AG10803 (cell line): Measurements from ENCODE around the gene MCM3AP.
"Not testable (repeated sequence)": the region's sequence is repeated elsewhere in the genome, so short reads cannot be mapped to it uniquely, and the experiment has no call there.

ENCODE experiments used
- DNase-seq: peaks from one replicate; pipeline ENCODE4 v3.0.0; 2010; ENCODE audit warnings: low read depth
- H3K4me3 ChIP-seq: 2 replicates; pipeline ENCODE4 v1.5.1; 2011; ENCODE audit warnings: mild to moderate bottlenecking, low read length, control low read depth
- CTCF ChIP-seq: conservative IDR thresholded peaks from 2 replicates; pipeline ENCODE4 v1.5.1; 2011; ENCODE audit warnings: mild to moderate bottlenecking, low read length, control low read depth, inconsistent platforms

MCM3AP gene

GRCh38 chr21:46243960-46244361, 41.5 kb downstream of the MCM3AP start:
- no peak for DNase-seq
- no peak overlapping the region for H3K4me3 ChIP-seq
- no peak for TF ChIP-seq CTCF

- no peak overlapping the region for H3K4me3 ChIP-seq
- TF ChIP-seq CTCF = no peak
- no peak for DNase-seq
These were observed 42.1 kb downstream of the MCM3AP start for GRCh38 chr21:46243325-46243724.

- not testable (repeated sequence) for DNase-seq, H3K4me3 ChIP-seq
These were observed 43.8 kb downstream of the MCM3AP start for GRCh38 chr21:46241577-46241976.

- H3K4me3 ChIP-seq = no peak overlapping the region
- no peak for DNase-seq
- no peak for TF ChIP-seq CTCF
These were observed 45.5 kb downstream of the MCM3AP start for GRCh38 chr21:46239817-46240325.

GRCh38 chr21:46237474-46237873, 47.9 kb downstream of the MCM3AP start:
- no peak for DNase-seq
- TF ChIP-seq CTCF = no peak
- no peak overlapping the region for H3K4me3 ChIP-seq

- no peak for DNase-seq
- H3K4me3 ChIP-seq = no peak overlapping the region
- TF ChIP-seq CTCF = no peak
These were observed 50.9 kb downstream of the MCM3AP start for GRCh38 chr21:46234436-46234950.

- H3K4me3 ChIP-seq = peak overlapping the region; percentile 71
- no peak for DNase-seq
- TF ChIP-seq CTCF = no peak
These were observed 55.5 kb downstream of the MCM3AP start for GRCh38 chr21:46229923-46230260.
